HG03439 (cell line): ENCODE results near the gene LUM.
"Not testable (repeated sequence)": the region's sequence is repeated elsewhere in the genome, so short reads cannot be mapped to it uniquely, and the experiment has no call there.

Source experiments
- ATAC-seq: cut with Tn5 transposase; IDR thresholded peaks from one replicate; pipeline ENCODE4 v1.9.1; 2021; ENCODE audit warnings: mild to moderate bottlenecking, moderate library complexity; ENCODE audit not compliant: unreplicated experiment

LUM gene

DNA sequence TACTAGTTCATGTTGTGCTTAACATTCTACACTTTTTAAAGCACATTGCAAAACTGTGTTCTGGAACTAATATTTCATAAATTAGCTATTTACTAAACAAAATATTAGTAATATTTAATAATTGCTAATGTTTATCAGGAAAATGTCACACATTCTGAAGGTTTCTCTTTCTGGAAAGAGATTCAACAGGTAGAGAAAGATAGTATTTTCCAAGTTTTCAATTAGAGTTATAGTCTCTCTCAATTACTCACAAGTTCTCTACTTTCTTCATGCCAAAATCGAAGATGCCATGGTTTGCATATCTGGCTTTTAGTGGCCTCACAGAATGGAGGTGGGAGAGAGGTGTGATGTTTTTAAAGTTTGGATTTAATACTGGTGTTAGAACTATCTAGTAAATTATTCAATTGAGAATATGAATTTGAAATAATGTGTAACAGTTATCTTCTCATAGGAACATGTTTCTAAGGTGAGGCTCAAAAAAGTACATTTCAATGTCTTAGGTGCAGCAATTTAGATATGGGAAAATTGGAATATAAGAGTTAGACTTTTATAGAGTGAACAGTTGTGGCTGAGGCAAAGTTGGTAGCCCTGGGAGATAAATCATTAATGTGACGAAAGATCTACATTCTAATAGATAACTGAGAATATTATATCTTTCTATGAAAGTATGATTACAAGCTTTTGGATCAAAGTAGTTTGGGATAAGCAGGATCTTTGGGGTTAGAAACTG, 1.5 kb downstream of the LUM start:
- no peak for ATAC-seq

DNA sequence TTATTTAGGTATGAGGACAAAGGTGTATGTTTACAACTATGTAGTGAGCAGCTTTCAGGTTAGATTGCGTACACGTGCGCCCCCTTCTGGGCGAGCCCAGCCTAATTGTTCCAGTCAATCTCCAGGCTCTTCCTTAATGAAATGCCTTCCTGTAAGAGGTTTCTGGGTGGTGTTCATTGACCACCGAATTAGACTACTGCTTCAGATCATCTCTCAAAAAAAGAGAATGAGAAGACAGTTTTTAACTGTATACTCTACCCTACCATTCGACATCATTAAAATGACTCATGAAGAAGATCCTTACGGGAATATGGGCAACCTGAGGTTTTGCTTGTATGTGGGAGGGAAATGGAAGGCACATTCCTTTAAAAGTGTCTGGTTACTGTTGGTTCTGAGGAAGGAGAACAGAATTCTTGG, 2.1 kb downstream of the LUM start:
- ATAC-seq, result peak; percentile 54

DNA sequence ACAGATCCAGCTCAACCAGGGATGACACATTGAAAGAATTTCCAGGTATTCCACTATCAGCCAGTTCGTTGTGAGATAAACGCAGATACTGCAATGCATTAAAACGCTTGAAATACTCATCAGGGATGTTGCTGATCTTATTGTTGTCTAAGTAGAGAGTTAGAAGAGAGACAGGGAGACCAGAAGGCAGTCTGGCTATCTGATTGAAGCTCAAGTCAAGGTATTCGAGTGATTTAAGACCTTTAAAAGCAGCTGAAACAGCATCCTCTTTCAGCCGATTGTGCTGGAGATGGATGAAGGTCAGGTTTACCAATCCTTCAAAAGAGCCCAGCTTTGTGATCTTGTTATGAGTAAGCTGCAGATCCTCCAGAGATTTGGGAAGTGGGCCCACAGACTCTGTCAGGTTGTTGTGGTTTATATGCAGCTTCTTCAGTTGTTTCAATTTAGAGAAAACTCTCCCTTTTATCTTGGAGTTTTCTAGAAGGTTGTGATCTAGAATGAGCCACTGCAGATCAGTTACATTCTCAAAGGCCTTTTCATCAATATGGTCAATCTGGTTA, 3.0 kb downstream of the LUM start:
- no peak for ATAC-seq

GRCh38 chr12:91106283-91106682, 5.0 kb downstream of the LUM start:
- no peak for ATAC-seq

DNA sequence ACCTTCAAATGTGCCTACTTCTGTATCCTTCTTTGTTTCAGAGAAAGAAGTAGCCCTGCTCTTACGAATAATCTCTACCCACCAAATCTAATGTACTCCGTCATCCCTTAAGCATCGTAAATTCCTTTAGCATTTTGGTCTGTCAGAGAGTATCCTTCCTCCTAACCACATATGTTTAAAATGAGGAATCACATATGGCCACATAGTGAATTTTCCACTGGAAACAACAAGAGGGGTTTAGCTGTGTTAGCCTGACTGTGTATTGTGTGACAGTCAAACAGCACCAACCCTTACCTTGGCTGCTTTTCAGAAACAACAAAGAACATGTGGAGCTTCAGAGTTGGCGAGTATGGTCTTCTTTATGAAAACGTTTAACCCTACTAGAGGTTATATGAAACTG, 5.5 kb downstream of the LUM start:
- ATAC-seq, result no peak

GRCh38 chr12:91104812-91105466, 6.4 kb downstream of the LUM start:
- peak; percentile 85 for ATAC-seq

DNA sequence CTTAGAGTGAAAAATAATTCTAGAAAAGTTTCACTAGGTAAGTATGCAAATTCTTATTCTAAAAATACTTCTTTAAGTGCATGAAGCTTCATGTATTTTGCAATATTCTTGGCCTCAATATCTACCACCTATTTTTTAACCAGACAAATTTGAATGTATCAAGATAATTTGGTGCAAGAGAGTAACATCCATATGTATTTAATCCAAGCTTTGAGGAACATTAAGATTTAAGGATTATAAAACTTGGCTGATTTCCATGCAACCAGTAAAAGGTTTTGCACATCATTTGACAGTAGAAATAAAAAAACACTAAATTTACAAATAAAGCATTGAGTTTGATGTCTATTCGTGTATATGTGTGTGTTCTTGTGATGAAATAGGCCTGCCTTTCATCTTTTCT, 7.7 kb downstream of the LUM start:
- no peak for ATAC-seq

- ATAC-seq, result no peak
Measured at GRCh38 chr12:91103101-91103500, 8.2 kb downstream of the LUM start.

- ATAC-seq, result no peak
Measured at GRCh38 chr12:91100906-91101305, 10.4 kb downstream of the LUM start.

- ATAC-seq, result no peak
Measured at GRCh38 chr12:91099836-91100235, 11.5 kb downstream of the LUM start.

GRCh38 chr12:91099341-91099740, 12.0 kb downstream of the LUM start:
- ATAC-seq, result no peak

GRCh38 chr12:91098941-91099340, 12.4 kb downstream of the LUM start:
- no peak for ATAC-seq

GRCh38 chr12:91098461-91098860, 12.8 kb downstream of the LUM start:
- ATAC-seq, result no peak

DNA sequence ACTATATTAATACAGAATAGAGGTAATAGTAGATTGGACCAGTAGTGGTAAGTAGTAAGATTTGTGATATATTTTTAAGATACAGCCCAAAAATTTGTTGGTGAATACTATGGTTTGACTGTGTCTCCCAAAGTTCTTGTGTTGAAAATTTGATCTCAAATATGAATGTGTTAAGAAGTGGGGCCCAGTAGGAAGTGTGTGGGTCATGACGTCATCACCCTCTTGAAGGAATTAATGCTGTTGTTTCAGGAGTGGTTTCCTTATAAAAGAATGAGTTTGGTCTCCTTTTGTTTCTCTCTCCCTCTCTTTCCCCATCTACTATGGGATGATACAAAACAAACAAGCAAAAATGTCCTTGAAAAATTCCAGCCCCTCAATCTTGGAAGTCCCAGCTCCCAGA, 16.3 kb downstream of the LUM start:
- no peak for ATAC-seq

DNA sequence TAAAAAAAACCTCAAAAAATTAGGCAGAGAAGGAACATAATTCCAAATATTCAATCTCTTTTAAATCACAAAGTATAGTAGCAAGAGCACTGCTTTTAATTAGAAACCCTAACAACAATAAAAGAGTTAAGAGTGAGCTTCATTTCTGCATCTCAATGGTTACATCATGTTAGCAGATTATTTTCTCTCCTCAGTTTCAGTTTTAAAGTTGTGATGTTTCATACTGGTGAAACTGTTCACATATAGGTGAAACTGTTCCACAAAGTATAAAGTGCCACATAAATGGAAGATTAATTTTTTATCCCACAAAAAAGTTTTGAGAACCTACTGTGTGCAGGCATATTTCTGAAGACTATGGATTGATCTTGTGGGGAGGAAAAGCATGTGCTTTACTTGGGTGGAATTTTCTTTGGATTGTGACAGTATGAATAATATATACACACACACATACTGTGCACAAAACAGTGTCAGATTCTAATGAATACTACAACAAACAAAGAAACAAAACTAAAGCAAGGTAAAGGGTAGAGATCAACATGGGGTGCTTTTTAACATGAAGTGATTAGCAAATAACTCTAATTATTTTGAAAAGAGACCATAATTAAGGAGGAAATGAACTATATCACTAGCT, 17.1 kb downstream of the LUM start:
- ATAC-seq, result no peak

DNA sequence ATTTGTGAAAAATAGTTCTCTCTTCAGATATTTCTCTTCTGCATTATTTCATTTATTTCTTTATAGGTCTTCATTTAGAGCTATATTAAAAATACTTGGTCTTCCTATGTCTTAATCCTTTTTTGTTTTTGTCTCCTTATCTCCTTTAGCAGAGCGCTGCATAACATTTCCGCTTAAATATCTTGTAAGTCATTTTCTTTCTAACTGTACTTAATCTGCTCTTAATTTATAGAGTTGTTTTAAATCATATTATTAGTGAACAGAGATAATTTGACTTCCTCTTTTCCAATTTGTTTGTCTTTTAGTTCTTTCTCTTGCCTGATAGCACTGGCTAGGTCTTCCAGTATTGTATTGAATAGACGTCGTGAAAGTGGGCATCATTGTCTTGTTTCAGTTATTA, 18.0 kb downstream of the LUM start:
- no peak for ATAC-seq

DNA sequence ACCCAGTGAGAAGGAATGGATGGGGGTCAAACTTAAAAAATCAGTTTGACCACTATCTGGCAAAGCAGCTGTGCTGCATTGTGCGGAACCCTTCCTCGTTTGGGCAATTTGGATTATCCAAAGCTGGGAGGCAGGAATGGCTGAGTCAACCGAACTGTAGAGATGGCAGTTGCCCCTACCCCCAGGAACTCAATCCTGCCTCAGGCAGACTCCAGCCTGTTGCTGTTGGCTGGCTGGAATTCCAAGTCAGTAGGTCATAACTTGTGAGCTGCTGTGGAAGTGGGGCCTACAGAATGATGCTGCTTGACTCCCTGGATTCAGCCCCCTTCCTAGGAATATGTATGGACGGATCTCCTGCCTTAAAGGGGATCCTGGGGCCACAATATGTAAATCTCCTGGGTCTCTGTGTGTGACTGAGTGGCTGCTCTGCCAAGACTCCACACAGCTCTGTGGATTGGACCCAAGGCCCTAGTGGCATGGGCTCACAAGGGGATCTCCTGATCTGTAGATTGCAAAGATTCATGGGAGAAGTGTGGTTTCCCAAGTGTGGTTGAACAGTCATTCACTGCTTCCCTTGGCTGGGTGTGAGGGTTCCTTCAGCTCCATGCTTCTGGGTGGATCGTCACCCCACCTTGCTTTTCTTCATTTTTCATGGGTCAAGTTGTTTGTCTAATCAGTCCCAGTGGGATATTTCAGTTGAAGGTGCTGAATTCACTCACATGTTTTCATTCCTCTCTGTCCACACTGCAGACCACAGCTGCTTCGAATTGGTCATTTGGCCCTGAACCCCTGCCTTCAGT, 19.2 kb downstream of the LUM start:
- ATAC-seq, result no peak

GRCh38 chr12:91089953-91090352, 21.3 kb downstream of the LUM start:
- ATAC-seq, result not testable (repeated sequence)

GRCh38 chr12:91080041-91080440, 31.3 kb downstream of the LUM start:
- no peak for ATAC-seq

GRCh38 chr12:91078501-91078900, 32.8 kb downstream of the LUM start:
- no peak for ATAC-seq
